HG03196 (cell line): ENCODE data around the gene ASIC1.

Experiments
- ATAC-seq: cut with Tn5 transposase; IDR thresholded peaks from one replicate; pipeline ENCODE4 v1.9.1; 2021; ENCODE audit not compliant: unreplicated experiment

Gene ASIC1

DNA sequence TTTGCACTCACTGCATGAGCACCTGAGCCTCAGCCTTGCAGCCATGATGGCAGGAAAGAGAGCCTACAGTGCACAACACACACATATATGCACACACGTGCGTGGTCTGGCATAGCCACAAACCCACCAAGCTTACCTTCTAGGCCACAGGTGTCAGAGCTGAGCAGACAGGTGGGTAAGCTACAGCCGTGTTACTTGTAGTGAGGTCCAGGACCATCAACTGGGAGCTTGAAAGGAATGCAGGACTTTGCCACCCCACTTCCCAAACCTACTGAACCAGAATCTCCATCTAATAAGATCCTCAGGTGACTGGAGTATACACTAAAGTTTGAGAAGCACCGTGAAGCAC lies 2.7 kb downstream of the ASIC1 start:
- ATAC-seq = no peak

- ATAC-seq = no peak
Measured at GRCh38 chr12:50061171-50061570, 3.8 kb downstream of the ASIC1 start.

DNA sequence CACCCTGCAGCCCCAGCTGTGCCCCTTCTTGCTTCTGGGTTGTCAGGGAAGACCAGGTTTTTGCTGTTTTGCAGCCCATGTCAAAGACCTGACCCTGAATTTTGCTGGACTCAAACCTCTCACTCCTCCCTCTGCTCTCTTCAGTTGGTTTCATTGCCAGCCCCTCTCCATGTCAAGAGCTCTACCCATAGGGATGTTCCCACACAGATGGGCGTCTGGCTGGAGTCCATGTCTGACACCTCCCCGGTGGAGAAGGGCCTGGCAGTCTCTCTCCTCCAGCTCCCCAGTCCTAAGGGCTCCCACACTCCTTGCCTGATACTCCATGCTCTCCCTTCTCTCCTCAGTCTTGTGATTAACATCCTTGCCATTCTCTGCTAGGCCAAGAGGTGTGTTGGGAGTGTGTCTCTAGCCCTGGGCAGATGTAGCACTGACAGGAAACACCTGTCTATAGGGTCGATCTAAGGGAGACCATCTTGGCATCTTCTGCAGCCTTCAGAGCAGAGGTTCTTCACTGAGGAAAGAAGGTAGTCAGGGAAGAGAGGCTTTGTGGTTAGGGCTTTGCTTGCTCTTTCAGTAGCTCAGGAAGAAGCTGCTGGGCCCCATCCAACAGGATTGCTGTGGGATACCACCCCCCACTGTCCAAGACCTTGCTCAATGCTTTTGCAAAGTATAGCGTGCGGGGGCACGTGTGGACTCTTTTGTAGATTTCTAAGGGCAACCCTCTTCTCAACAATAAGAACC lies 4.7 kb downstream of the ASIC1 start:
- no peak for ATAC-seq

GRCh38 chr12:50062728-50063460 lies 5.5 kb downstream of the ASIC1 start:
- no peak for ATAC-seq

DNA sequence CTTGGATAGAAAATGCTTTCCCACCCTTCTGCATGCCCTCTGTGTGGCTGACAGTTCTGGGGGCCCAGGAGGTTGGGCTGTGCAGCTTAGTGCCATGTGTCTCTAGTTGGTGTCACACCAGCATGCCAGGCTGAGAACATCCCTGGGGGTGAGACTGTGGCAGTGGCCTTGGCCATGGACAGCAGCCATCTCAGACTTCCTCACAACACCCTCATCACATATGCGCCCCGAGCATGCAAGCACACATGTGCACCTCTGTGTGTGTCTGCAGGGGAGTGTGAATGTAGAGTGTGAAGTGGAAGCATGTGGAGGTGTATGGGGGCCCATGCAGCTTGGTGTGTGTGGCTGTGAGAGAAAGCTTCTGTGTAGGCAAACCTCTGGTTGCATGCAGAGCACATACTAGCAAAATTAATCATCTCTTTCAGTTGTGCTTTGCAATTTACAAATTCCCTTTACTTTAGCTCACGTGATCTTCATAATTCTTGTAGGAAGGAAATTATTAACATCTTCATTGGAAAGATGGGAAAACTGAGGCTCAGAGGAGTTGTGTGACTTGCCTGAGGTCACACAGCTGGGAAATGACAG lies 8.4 kb downstream of the ASIC1 start:
- no peak for ATAC-seq

DNA sequence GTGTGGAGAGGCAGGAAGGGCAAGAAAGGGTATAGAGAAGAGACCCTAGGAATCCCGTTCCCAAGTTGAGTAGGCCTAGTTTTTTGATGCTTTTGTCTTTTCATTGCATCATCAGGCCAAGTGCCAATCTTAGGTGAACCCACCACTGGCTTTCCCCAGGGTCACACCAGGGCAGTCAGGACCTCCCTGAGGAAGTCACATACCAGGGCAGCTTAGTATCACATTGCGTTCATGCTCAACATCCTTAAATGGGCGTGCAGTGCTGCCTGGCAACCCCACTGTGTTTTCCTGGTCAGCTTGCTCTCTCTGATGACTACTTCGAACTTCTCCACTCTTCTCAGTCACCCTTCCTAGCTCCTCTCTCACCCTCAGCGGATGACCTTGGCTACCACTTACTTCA lies 9.0 kb downstream of the ASIC1 start:
- no peak for ATAC-seq

- no peak for ATAC-seq
Measured at GRCh38 chr12:50069069-50069468, 11.7 kb downstream of the ASIC1 start.

- no peak for ATAC-seq
Measured at GRCh38 chr12:50069539-50069938, 12.1 kb downstream of the ASIC1 start.

GRCh38 chr12:50070314-50071060 lies 13.1 kb downstream of the ASIC1 start:
- ATAC-seq = no peak

DNA sequence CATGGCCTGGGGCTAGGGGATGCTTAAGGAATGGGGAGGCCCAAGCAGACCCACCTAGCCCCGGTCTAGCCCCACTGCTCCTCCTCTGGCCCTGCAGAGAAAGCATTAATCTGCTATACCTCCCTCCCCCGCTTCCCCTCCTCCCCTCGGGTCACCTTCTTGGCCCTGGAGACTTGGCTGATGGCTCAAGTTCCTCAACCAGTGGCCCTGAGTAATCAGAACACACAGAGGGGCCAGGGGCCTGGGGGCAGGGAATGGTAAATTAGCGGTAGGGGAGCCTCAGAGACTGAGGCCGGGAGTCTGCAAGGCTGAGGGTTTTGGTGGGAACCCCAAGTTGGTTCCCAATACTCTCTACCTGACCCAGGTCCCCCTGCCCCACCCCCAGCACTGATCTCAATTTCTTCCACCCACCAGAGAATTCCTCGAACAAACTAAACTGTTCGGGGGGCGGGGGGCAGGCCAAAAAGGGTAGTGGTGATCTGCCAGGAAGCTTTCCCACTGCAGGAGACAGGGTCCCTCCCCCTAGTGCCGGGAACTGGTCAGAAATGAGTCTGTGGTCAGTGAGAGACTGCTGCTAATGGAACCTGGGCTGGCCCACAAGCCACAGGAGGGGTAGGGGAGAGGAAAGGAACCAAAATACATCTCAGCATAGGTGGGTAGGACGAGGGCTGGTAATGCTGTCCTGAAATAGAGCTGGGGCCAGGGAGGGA lies 15.0 kb downstream of the ASIC1 start:
- ATAC-seq = no peak

GRCh38 chr12:50073206-50073605 lies 15.8 kb downstream of the ASIC1 start:
- no peak for ATAC-seq

GRCh38 chr12:50073712-50074111 lies 16.3 kb downstream of the ASIC1 start:
- no peak for ATAC-seq

DNA sequence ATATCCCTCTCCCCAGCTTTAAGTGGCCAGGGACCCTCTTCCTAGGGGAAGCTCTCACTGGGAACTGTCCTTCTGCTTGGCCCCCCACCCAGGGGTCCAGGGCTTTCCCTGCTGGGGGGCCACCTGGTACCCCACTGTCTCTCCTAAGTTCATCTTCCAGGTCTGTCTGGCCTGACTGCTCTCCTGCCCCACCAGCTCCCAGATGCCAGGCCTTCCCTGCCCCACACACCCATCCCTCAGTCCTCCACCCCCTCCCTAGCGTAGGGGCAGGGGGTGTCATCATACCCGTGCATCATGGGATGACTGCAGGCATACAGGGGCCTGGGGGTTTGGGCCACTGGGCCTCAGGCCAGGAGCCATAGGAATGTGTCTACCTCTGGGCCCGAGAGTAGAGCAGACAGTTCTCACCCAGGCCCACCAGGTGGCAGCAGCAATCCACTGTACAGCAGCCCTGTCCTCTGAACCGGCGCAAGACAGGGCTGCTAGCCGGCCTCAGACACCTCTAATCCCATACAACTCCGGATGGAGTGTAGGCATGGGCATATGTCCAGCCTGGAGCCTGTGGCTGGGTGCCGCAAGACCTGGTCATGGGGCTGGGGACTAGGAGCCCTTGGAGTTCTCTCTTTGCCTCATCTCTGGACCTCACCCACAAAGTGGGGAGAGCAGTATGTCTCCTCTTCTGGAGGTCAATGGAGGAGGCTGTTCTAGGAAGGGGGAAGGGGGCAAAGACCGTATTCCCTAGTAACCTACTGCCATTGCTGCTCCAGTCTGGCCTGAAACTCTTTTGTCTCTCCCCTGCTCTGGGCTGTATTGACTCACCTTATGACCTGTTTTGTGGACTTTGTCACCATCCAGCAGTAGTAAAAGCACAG lies 17.8 kb downstream of the ASIC1 start:
- ATAC-seq = peak; percentile 58

- ATAC-seq = no peak
Measured at GRCh38 chr12:50075808-50076170, 18.4 kb downstream of the ASIC1 start.

- ATAC-seq = no peak
Measured at GRCh38 chr12:50077099-50077498, 19.7 kb downstream of the ASIC1 start.

GRCh38 chr12:50078281-50078680 lies 20.9 kb downstream of the ASIC1 start:
- ATAC-seq = no peak

- no peak for ATAC-seq
Measured at GRCh38 chr12:50079771-50080170, 22.4 kb downstream of the ASIC1 start.

GRCh38 chr12:50081096-50081808 lies 23.9 kb downstream of the ASIC1 start:
- ATAC-seq = no peak

GRCh38 chr12:50082644-50083043 lies 25.2 kb downstream of the ASIC1 start:
- ATAC-seq = no peak
